Hepatocyte (in vitro differentiated cells): ENCODE data around the gene HIC2.

Experiments used
- CTCF ChIP-seq: fragments of 200-600 bp; sonication (generic); IDR thresholded peaks from 2 replicates; pipeline ENCODE4 v1.5.1; 2016; ENCODE audit warnings: antibody characterized with exemption, mild to moderate bottlenecking; ENCODE audit not compliant: poor library complexity
- EZH2 ChIP-seq: fragments of 200-600 bp; sonication (generic); IDR thresholded peaks from 2 replicates; pipeline ENCODE4 v1.6.1; 2016; ENCODE audit warnings: antibody characterized with exemption, mild to moderate bottlenecking, borderline replicate concordance
- EZH2phosphoT487 ChIP-seq: fragments of 200-600 bp; sonication (generic); IDR thresholded peaks from one replicate; pipeline ENCODE4 v1.6.1; 2018; ENCODE audit warnings: antibody characterized with exemption, mild to moderate bottlenecking, low read depth, moderate library complexity; ENCODE audit not compliant: unreplicated experiment, severe bottlenecking

GRCh38 chr22:21450858-21451353 is 33.7 kb downstream of the HIC2 start:
- TF ChIP-seq CTCF (no peak), EZH2 (no peak), EZH2phosphoT487 (no peak)
